ENCODE measurements around the gene SIGMAR1.

The SIGMAR1 gene

GRCh38 chr9:34606905-34607304, 30.7 kb downstream of the SIGMAR1 start:
- no peak for ATAC-seq
- no peak for TF ChIP-seq ZFP30 (CRISPR knock-in tag; IDR thresholded peaks at IDR 0.05)
- TF ChIP-seq ESRRG (CRISPR knock-in tag; IDR thresholded peaks at IDR 0.05), result no peak

DNA sequence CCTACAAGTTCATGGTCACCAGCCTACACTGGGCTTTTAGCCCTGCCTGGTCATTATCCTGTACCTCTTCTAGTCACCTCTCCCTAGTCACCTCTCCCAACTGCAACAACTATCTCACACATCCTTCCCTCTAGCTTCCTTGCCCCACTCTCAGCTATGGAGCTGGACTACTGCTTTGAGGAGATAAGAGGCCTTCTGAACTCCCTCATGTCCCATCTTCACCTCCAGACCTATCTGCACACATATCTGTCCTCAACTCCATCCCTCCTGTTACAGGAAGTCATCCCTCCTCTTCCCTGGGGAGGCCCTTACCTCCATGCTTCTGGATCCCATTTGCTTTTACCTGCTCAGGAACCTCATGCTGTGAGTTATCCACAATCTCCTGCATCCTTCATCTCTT, 31.4 kb downstream of the SIGMAR1 start:
- TF ChIP-seq TOX (CRISPR knock-in tag; IDR thresholded peaks at IDR 0.05; ENCODE audit: borderline replicate concordance), result no peak
- no peak for TF ChIP-seq TCF4 (CRISPR knock-in tag; IDR thresholded peaks at IDR 0.05; ENCODE audit: borderline replicate concordance)
- TF ChIP-seq CSDC2 (CRISPR knock-in tag; IDR thresholded peaks at IDR 0.05), result no peak
- TF ChIP-seq PPARA (CRISPR knock-in tag; IDR thresholded peaks at IDR 0.05; ENCODE audit: borderline replicate concordance), result no peak
- TF ChIP-seq BACH2 (CRISPR knock-in tag; IDR thresholded peaks at IDR 0.05; ENCODE audit: borderline replicate concordance), result no peak
- no peak for TF ChIP-seq ZC3H10 (CRISPR knock-in tag; IDR thresholded peaks at IDR 0.05)
- TF ChIP-seq ZNF565 (CRISPR knock-in tag; conservative IDR thresholded peaks at IDR 0.05; ENCODE audit: low read depth), result no peak
- no peak for TF ChIP-seq ZFP30 (CRISPR knock-in tag; IDR thresholded peaks at IDR 0.05)
- TF ChIP-seq GLIS3 (CRISPR knock-in tag; IDR thresholded peaks at IDR 0.05), result no peak
- TF ChIP-seq ZNF8 (CRISPR knock-in tag; IDR thresholded peaks at IDR 0.05), result no peak
- no peak for TF ChIP-seq SNAI2 (CRISPR knock-in tag; IDR thresholded peaks at IDR 0.05)
- TF ChIP-seq ZFP3 (CRISPR knock-in tag; IDR thresholded peaks at IDR 0.05), result no peak
- TF ChIP-seq ZNF70 (CRISPR knock-in tag; IDR thresholded peaks at IDR 0.05), result no peak
- TF ChIP-seq, protein P1, sequence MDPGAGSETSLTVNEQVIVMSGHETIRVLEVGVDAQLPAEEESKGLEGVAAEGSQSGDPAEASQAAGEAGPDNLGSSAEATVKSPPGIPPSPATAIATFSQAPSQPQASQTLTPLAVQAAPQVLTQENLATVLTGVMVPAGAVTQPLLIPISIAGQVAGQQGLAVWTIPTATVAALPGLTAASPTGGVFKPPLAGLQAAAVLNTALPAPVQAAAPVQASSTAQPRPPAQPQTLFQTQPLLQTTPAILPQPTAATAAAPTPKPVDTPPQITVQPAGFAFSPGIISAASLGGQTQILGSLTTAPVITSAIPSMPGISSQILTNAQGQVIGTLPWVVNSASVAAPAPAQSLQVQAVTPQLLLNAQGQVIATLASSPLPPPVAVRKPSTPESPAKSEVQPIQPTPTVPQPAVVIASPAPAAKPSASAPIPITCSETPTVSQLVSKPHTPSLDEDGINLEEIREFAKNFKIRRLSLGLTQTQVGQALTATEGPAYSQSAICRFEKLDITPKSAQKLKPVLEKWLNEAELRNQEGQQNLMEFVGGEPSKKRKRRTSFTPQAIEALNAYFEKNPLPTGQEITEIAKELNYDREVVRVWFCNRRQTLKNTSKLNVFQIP (CRISPR knock-in tag; IDR thresholded peaks at IDR 0.05; ENCODE audit: borderline replicate concordance, low read depth), result no peak
- TF ChIP-seq ESRRG (CRISPR knock-in tag; IDR thresholded peaks at IDR 0.05), result no peak
- TF ChIP-seq RARB (CRISPR knock-in tag; IDR thresholded peaks at IDR 0.05), result no peak
- no peak for TF ChIP-seq ARNTL (CRISPR knock-in tag; IDR thresholded peaks at IDR 0.05; ENCODE audit: borderline replicate concordance, low read depth)
- no peak for TF ChIP-seq CREB5 (CRISPR knock-in tag; IDR thresholded peaks at IDR 0.05; ENCODE audit: low read depth)
- no peak for TF ChIP-seq TSHZ2 (CRISPR knock-in tag; IDR thresholded peaks at IDR 0.05)
- TF ChIP-seq PATZ1 (CRISPR knock-in tag; IDR thresholded peaks at IDR 0.05; ENCODE audit: borderline replicate concordance), result no peak
- no peak for ATAC-seq

- ATAC-seq, result peak; percentile 96
- TF ChIP-seq ZFP30 (CRISPR knock-in tag; IDR thresholded peaks at IDR 0.05) (no peak), PPARA (CRISPR knock-in tag; IDR thresholded peaks at IDR 0.05; ENCODE audit: borderline replicate concordance) (no peak), TSHZ2 (CRISPR knock-in tag; IDR thresholded peaks at IDR 0.05) (no peak), ZNF8 (CRISPR knock-in tag; IDR thresholded peaks at IDR 0.05) (no peak), GLIS3 (CRISPR knock-in tag; IDR thresholded peaks at IDR 0.05) (no peak), PATZ1 (CRISPR knock-in tag; IDR thresholded peaks at IDR 0.05; ENCODE audit: borderline replicate concordance) (no peak), SNAI2 (CRISPR knock-in tag; IDR thresholded peaks at IDR 0.05) (no peak), ISL1 (CRISPR knock-in tag; IDR thresholded peaks at IDR 0.05) (no peak), RARB (CRISPR knock-in tag; IDR thresholded peaks at IDR 0.05) (no peak)
- TF ChIP-seq, protein P1 (CRISPR knock-in tag; IDR thresholded peaks at IDR 0.05; ENCODE audit: borderline replicate concordance, low read depth), result no peak
These were observed 33.9 kb downstream of the SIGMAR1 start for GRCh38 chr9:34603610-34604231.
